ENCODE measurements around the gene TSFM.
A peak's percentile ranks its signal among the peaks of the same experiment; 100 is the strongest.

Gene TSFM

DNA sequence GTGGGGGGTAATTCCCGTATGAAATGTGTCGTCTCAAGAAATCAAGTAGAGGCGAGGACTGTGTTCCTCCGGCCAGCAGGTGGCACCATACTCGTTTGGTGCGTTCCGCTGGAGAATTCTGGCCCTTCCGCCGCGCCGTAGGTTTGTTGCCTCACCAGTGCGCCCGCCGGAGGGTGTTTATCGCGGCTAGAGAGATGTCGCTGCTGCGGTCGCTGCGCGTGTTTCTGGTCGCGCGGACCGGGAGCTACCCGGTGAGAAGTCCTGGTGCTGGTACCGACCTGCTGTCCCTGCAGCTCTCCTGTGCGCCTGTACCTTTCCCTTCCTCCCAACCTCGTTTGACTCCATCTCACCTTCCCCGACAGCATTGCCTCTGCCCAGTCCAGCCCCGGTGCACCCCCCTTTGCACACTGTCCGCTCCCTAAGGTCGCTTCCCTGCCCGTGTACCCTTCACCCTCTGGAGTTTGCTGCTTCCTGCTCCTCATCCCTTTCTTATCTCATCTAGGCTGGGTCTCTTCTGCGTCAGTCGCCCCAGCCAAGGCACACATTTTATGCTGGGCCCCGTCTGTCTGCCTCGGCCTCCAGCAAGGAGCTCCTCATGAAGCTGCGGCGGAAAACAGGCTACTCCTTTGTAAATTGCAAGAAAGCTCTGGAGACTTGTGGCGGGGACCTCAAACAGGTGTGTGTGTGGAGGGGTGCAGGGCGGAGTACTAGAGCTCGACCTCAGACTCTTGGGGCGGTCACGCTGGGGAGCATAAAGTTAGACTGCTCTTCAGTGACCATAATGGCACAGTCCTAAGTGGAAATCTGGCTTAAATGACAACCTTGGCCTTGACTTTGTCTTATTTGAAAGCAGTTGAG lies at the start of gene TSFM:
TSS of gene TSFM (plus strand) at position 180 of the 858 bp plus-strand sequence. CDS start at position 195, 15 bp downstream.
- peak; percentile 90 for DNase-seq (ENCODE audit: extremely low spot score)
- ChIA-PET POLR2A (interaction anchor here (1.0 kb wide), 1 partner anchor 11 kb away, joined by 3 read pairs; the partner anchor contains the start of genes EEF1AKMT3 and METTL1), CTCF (interaction anchor here (0.6 to 11.8 kb wide), 27 partner anchors 9 to 327 kb away, joined by 3 to 85 read pairs (median 5); partner anchors contain the start of genes ATP23, CYP27B1, EEF1AKMT3 and METTL1)
- TF ChIP-seq, protein P1, sequence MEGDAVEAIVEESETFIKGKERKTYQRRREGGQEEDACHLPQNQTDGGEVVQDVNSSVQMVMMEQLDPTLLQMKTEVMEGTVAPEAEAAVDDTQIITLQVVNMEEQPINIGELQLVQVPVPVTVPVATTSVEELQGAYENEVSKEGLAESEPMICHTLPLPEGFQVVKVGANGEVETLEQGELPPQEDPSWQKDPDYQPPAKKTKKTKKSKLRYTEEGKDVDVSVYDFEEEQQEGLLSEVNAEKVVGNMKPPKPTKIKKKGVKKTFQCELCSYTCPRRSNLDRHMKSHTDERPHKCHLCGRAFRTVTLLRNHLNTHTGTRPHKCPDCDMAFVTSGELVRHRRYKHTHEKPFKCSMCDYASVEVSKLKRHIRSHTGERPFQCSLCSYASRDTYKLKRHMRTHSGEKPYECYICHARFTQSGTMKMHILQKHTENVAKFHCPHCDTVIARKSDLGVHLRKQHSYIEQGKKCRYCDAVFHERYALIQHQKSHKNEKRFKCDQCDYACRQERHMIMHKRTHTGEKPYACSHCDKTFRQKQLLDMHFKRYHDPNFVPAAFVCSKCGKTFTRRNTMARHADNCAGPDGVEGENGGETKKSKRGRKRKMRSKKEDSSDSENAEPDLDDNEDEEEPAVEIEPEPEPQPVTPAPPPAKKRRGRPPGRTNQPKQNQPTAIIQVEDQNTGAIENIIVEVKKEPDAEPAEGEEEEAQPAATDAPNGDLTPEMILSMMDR (IDR thresholded peaks at IDR 0.05; ENCODE audit: control extremely low read depth, extremely low read depth, low read depth, missing control alignments), result peak; percentile 94

GRCh38 chr12:57733928-57734327 lies 48.7 kb upstream of the TSFM start:
- TF ChIP-seq, protein P1 (IDR thresholded peaks at IDR 0.05; ENCODE audit: control extremely low read depth, extremely low read depth, low read depth, missing control alignments), result no peak
- POLR2A ChIA-PET, result no interaction called here
- no peak for DNase-seq (ENCODE audit: extremely low spot score)

DNA sequence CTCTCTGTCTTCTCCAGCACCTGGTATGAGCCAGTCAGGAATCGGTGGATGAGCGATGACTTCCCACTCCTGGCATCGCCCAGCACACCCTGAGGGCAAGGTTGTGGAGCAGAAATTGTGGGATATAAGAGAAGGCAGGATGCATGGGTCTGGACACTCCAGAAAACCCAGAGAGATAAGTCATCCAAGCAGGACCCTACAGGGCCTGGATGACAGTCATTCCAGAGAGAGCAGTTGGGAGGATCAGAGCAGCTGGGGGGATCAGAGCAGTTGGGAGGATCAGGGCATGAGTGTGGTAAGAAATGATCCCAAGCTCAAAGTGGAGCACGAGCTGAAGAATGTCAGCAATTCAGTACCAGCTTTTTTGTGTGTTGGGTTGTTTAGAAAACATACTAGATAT lies 48.0 kb upstream of the TSFM start:
- TF ChIP-seq, protein P1 (IDR thresholded peaks at IDR 0.05; ENCODE audit: control extremely low read depth, extremely low read depth, low read depth, missing control alignments), result no peak
- POLR2A ChIA-PET, result no interaction called here
- no peak for DNase-seq (ENCODE audit: extremely low spot score)
- CTCF ChIA-PET, result interaction anchor here (0.9 to 3.4 kb wide), 6 partner anchors 8 to 151 kb away, joined by 3 to 12 read pairs (median 4); partner anchors contain the start of genes CDK4, OS9 and TSPAN31

More at GRCh38 chr12:57733928-57734327, 48.7 kb upstream of the TSFM start:
- CTCF ChIA-PET, result interaction anchor here (1.1 to 2.2 kb wide), 3 partner anchors 7 to 150 kb away, joined by 3 to 5 read pairs (median 3); partner anchors contain the start of gene CDK4

- no peak for DNase-seq (ENCODE audit: extremely low spot score)
- ChIA-PET POLR2A (no interaction called here), CTCF (interaction anchor here (0.9 to 3.4 kb wide), 5 partner anchors 9 to 152 kb away, joined by 3 to 12 read pairs (median 5); partner anchors contain the start of genes OS9 and TSPAN31)
- TF ChIP-seq, protein P1 (IDR thresholded peaks at IDR 0.05; ENCODE audit: control extremely low read depth, extremely low read depth, low read depth, missing control alignments), result no peak
Measured at GRCh38 chr12:57735198-57735855, 47.3 kb upstream of the TSFM start.

DNA sequence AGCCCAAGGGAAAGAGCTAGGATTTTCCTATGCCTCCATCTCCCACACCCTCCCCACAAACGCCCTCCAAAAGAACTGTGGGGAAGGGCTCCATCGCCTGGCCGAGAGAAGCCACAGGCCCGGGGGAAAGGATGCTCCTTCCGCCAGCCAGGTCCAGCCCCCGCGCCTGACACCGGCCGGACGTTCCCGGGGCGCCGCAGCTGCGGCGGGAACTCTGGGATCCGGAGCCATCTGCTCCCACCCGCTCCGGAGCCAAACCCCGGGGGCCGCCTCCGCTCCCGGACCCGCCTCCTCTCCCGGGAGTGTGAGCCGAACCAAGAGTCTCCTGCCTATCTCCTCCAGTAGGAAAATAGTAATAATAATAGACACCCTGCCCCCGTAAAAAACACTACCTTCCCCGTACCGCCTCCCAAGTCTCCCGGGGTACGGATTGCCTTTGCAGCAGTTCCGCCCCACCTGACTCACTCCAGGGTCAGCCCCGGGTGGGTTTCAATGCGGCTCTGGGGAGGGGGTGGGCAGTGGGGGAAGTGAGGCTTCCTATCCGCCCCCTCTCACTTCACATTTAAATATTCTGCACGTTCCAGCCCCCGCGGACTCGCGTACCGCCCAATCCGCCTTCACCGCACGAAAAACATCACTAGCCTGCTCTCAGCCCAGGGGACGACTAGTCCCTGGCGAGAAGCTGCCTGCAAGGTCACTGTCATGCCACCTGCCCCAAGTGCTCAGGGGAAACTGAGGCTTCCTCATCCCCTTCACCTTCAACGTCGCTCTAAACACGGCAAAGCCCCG lies 46.4 kb upstream of the TSFM start:
- no peak for DNase-seq (ENCODE audit: extremely low spot score)
- POLR2A ChIA-PET, result no interaction called here
- TF ChIP-seq, protein P1 (IDR thresholded peaks at IDR 0.05; ENCODE audit: control extremely low read depth, extremely low read depth, low read depth, missing control alignments), result no peak
- CTCF ChIA-PET, result interaction anchor here (1.3 to 3.4 kb wide), 3 partner anchors 10 to 153 kb away, joined by 3 to 12 read pairs (median 5); partner anchors contain the start of gene OS9
